ENCODE measurements around the gene SNAI3. TPM values are rescaled to one million over a fixed set of nuclear protein-coding genes. Genes with fewer than 3 reads are reported as not detected.

Gene SNAI3
- total RNA-seq: under 1 TPM; 0.28 to 0.82 (median 0.55) TPM
- long read RNA-seq, donor 1, partial matches to known transcripts: 1 of 8 reads
- long read RNA-seq, donor 1, other reads (novel, unspliced or antisense): 6 of 8 reads
- long read RNA-seq, donor 2, partial matches to known transcripts: 0 of 1 reads
- long read RNA-seq, donor 2, other reads (novel, unspliced or antisense): 0 of 1 reads

DNA sequence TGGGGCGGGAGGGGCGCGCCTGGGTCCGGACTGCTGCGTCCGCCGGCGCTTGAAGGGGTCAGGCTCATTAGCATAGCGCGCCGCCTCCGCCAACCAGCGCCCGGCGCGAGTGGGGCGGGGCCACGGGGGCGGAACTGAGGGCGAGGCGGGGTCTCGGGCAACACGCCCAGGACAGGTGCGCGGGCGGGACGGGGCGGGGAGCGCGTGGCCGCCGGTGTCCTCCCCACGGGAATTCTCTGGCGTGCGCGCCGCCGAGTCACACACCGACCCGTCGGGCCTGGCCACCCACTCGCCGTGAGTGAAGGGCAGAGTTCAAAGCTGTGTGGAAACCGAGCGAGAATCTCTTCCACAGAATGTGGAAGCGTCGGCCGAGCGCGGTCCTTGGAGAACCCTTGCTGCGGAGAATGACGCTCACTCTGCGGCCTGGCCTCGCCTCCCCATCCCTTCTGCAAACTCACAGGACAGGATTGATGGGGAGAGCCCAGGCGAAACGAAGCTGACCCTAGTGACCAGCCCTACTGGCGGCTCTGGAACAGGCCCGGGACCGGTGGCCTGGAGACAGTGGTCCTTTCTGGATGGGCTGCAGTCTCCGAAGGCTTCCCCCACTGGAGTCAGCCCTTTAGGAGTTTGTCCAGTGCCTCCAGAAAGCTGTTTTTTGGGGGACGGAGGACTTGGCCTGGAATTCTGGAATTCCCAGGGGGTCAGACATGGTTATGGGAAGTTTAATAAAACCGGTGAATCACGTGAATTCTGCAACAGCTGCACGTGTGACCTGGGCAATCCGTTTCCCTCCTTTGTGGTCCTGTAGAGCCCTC lies at the start of gene SNAI3:
Gene SNAI3 (minus strand): TSS at position 69 of the 815 bp plus-strand sequence. CDS start 101 bp downstream, outside the sequence.
- ATAC-seq (peak; percentile 94), DNase-seq (peak; percentile 93 to 96 (median 94))
- H3K4me1 ChIP-seq (ENCODE audit: low read depth): peaks cover 12% of the 10 kb centered on the region
- H3K9me3 ChIP-seq: no peaks in the 10 kb centered on the region
- H3K4me3 ChIP-seq: peak within 1 kb of the TSS; percentile 9
- intact Hi-C loops (cut with DNase I, micrococcal nuclease): no loop called here
- no peaks in the 10 kb centered on the region for H3K36me3 ChIP-seq (ENCODE audit: low read depth)
- TF ChIP-seq, protein P1, sequence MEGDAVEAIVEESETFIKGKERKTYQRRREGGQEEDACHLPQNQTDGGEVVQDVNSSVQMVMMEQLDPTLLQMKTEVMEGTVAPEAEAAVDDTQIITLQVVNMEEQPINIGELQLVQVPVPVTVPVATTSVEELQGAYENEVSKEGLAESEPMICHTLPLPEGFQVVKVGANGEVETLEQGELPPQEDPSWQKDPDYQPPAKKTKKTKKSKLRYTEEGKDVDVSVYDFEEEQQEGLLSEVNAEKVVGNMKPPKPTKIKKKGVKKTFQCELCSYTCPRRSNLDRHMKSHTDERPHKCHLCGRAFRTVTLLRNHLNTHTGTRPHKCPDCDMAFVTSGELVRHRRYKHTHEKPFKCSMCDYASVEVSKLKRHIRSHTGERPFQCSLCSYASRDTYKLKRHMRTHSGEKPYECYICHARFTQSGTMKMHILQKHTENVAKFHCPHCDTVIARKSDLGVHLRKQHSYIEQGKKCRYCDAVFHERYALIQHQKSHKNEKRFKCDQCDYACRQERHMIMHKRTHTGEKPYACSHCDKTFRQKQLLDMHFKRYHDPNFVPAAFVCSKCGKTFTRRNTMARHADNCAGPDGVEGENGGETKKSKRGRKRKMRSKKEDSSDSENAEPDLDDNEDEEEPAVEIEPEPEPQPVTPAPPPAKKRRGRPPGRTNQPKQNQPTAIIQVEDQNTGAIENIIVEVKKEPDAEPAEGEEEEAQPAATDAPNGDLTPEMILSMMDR (IDR thresholded peaks at IDR 0.05): no peak

DNA sequence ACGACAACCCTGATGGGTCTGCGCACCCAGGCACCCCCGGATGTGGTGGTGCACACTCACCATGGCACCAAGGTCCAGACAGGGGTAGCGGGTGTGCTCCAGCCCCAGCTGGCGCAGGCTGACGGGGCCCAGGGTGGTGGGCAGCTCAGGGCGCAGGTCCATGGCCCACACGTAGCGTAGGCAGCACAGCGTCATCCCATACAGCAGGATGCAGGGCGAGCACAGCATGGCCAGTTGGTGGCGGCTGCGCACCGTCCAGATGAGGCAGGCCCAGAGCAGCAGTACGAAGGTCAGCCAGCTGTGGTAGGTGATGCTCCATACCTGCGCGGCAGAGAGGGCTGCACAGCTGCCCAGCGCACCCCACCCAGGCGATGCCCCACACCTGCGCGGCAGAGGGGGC lies 49.8 kb upstream of the SNAI3 start:
- no peaks in the 10 kb centered on the region for H3K36me3 ChIP-seq (ENCODE audit: low read depth)
- no peak for ATAC-seq

DNA sequence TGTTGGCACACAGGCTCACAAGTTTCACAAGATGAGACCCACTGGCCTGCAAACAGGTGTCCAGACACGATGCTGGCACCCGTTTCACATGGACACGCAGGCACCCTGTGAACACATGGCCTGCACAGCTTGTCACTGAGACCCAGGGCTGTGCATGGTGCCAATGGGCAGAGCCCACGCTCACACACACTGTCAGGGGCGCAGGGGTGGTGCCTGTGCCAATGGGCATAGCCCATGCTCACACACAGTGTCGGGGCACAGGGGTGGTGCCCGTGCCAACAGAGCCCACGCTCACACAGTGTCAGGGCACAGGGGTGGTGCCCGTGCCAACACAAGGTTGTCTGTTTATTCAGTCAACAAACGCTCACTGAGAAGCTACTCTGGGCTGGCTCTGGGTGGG lies 49.3 kb upstream of the SNAI3 start:
- no peaks in the 10 kb centered on the region for H3K9me3 ChIP-seq
- no peak overlapping the region for H3K4me3 ChIP-seq
- H3K4me1 ChIP-seq (ENCODE audit: low read depth): no peaks in the 10 kb centered on the region
- TF ChIP-seq, protein P1 (IDR thresholded peaks at IDR 0.05): no peak
- ATAC-seq: no peak
- no peak for DNase-seq
- intact Hi-C loops (cut with DNase I, micrococcal nuclease): no loop called here
- H3K36me3 ChIP-seq (ENCODE audit: low read depth): no peaks in the 10 kb centered on the region

More for the DNA sequence above, 49.8 kb upstream of the SNAI3 start:
- no peaks in the 10 kb centered on the region for H3K9me3 ChIP-seq
- H3K4me3 ChIP-seq: no peak overlapping the region
- no peak for DNase-seq
- intact Hi-C loops (cut with DNase I, micrococcal nuclease): no loop called here
- TF ChIP-seq, protein P1 (IDR thresholded peaks at IDR 0.05): no peak
- H3K4me1 ChIP-seq (ENCODE audit: low read depth): no peaks in the 10 kb centered on the region

DNA sequence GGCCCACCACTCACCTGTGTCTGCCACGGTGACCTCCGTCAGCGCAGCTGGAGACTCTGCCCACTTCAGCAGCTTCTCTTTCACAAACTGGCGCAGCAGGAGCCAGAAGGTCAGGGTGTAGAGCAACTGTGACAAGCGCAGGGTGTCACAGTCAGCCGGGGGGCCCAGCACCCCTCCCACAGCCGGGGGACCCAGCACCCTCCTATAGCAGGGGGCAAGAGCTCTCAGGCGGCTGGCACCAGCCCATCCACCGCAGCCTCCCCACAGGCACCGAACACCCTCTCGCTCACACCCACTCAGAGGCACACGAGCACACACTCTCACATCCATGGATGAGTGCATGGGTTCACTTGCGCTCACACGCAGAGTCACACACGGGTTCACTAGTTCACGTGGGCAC lies 48.8 kb upstream of the SNAI3 start:
- DNase-seq: no peak
- no peaks in the 10 kb centered on the region for H3K4me1 ChIP-seq (ENCODE audit: low read depth)
- TF ChIP-seq, protein P1 (IDR thresholded peaks at IDR 0.05): no peak
- intact Hi-C loops (cut with DNase I, micrococcal nuclease): no loop called here
- no peak overlapping the region for H3K4me3 ChIP-seq
- H3K9me3 ChIP-seq: no peaks in the 10 kb centered on the region
- no peak for ATAC-seq
- H3K36me3 ChIP-seq (ENCODE audit: low read depth): no peaks in the 10 kb centered on the region

DNA sequence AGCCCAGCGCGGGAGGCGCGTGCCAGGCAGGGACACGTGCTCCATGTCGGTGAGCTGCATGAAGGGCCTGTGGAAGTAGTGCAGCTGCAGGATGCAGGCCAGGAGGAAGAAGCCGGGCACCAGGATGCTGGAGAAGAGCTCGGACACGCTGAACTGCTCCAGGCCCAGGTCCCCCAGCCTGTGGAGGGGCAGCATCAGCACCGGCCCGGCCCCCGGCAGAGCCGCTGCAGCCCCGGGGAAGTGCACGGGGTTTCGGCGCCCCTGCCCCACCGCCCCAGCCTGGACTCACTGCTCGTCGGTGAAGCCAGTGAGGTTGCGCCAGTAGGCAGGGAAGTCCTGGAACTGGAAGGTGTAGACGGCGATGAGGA lies 48.0 kb upstream of the SNAI3 start:
- DNase-seq: no peak
- intact Hi-C loops (cut with DNase I, micrococcal nuclease): no loop called here
- ATAC-seq: peak; percentile 16
- Histone ChIP-seq H3K36me3 (ENCODE audit: low read depth) (no peaks in the 10 kb centered on the region), H3K4me3 (no peak overlapping the region), H3K9me3 (no peaks in the 10 kb centered on the region), H3K4me1 (ENCODE audit: low read depth) (no peaks in the 10 kb centered on the region)
- TF ChIP-seq, protein P1 (IDR thresholded peaks at IDR 0.05): no peak

All from mucosa of descending colon (tissue), 3 donors.